T-helper 2 cell treated with Interferon-gamma antibody and Interleukin-4, amounts not matched to agents 100 ng/mL and 5 ng/mL, for 36 hours (primary cell): ENCODE results near the gene RPP25L. TPM values are rescaled to one million over a fixed set of nuclear protein-coding genes. Genes with fewer than 3 reads are reported as not detected.

Experiments used
- intact Hi-C: fragments of 100-400 bp; cut with micrococcal nuclease; formaldehyde crosslinking; loops from one replicate; pipeline ENCODE4 v1.15.1; 2023
- total RNA-seq: library from RNA; stranded (reverse); gene quantifications from 2 replicates; pipeline ENCODE4 v1.2.3, GENCODE V29; 2022

RPP25L gene
- total RNA-seq, 1 donor from 2014 or later: 19.0 TPM

DNA sequence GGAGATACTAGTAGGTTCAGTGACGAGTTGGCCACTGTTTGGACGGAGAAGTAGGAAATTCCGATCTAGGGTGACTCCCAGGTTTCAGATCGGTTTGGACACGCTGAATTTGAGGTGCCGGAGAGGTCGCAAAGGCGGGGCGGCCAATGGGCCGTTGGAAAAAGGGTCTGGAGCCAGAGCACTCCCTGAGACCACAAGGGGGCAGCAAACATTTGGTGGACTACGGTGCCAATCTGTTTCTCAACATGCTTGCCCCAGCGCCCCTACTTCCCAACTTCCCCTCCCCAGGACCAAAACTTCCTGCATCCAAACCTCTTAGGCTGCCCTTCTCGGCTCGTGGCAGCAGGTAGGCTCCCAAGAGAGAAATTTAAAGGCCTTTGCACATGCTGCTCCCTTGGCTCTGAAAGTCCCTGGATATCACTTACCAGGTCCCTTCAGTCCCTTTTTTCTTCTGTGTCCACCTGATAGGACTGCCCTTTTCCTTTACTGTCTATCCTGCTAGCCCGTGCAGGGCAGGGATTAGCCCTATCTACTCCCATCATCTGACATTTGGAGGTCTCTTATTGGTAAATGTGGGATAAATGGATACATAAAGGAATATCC, 992 bp upstream of the RPP25L start:
- intact Hi-C loops: loop anchor here (1.0 to 10.0 kb wide), 9 partner anchors 7 to 1962 kb away; partner anchors contain the start of genes DCTN3, DNAI1, ENHO and FAM219A

DNA sequence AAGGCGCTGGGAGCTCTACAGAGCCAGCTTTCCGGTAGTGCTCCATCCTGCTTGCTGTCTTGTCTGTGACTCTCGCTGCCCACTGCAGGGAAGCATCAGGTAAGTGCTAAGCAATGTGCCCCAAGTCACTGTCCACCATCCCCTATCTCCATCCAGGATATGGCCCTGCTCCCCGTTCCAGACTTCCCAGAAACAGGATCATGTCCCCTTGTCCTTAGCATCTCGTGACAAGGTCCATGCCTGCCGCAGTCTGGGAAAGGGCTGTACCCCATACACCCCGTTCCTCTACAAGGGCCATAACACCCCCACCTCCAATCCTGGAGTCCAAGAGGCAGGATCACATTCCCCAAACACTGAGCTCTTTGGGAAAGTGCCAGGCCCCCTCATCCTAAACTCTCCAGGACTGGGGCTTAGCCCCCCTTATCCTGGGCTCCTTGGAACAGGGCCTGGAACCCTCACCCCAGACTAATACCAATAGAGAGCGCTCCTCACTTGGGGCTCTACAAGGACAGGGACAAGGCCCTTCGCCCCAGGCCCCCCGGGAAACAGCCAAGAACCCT, 566 bp downstream of the RPP25L start:
- intact Hi-C loops: loop anchor here (5.0 to 10.0 kb wide), 3 partner anchors 89 to 1963 kb away; partner anchors contain the start of genes ENHO, KIF24, MELK and NUDT2

DNA sequence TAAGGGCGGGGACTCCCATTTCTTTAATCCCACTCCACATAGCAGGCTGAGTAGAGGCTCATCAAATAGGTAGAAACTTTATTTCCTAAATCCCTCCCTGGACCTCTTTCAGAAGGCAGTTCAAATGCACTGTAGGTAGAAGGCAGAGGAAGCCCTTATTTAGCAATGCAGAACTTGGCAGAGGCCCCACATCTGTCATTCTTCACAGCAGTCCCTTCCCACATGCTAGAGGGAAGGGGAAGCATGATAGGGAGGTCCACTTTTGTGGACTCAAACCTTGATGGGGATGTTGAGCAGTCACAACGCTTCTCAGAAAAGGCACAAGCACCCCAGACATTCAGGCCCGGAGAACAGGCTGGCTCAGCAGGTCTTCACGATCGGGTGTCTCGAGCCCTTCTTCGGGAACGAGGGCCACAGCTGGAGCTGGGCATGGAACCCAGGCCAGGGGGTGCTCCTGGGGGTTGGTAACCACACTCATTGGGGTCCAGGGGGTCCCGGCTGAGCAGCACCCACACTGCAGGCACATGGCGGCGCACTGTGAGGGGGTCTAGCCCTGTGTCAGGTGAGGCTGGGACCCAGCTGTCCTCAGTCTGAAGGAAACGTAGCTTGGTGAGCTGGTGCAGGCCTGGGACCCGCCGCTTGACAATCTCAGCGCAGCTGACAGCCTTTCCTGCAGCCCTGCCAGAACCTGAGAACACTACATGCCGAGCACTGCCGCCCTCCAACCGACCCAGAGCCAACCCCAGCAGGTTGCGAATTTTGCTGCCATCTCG, 1.3 kb downstream of the RPP25L start:
- intact Hi-C loops: loop anchor here (5.0 to 10.0 kb wide), 3 partner anchors 88 to 1964 kb away; partner anchors contain the start of genes ENHO, KIF24, MELK and NUDT2

- intact Hi-C loops: no loop called here
These were observed 4.6 kb downstream of the RPP25L start for GRCh38 chr9:34607331-34607730.

DNA sequence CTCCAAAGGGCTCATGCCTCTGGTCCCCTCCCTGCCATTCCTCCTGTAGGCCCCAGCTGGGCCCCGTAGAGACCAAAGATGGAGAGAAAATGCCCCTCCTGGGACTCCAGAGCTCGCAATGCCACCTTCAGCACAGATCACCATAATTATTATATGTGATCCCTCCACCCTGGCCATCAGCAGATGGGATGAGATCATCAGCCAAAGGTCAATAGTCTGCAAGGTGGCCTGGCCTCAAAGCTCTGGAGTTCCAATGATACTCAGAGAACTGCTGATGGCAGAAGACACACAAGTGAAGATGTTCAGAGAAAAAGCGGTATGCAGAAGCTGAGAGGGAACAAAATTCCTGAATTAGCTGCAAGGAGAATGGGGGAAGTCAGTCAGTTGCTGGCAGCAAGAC, 5.0 kb downstream of the RPP25L start:
- intact Hi-C loops: no loop called here

DNA sequence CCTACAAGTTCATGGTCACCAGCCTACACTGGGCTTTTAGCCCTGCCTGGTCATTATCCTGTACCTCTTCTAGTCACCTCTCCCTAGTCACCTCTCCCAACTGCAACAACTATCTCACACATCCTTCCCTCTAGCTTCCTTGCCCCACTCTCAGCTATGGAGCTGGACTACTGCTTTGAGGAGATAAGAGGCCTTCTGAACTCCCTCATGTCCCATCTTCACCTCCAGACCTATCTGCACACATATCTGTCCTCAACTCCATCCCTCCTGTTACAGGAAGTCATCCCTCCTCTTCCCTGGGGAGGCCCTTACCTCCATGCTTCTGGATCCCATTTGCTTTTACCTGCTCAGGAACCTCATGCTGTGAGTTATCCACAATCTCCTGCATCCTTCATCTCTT, 5.7 kb downstream of the RPP25L start:
- intact Hi-C loops: no loop called here

DNA sequence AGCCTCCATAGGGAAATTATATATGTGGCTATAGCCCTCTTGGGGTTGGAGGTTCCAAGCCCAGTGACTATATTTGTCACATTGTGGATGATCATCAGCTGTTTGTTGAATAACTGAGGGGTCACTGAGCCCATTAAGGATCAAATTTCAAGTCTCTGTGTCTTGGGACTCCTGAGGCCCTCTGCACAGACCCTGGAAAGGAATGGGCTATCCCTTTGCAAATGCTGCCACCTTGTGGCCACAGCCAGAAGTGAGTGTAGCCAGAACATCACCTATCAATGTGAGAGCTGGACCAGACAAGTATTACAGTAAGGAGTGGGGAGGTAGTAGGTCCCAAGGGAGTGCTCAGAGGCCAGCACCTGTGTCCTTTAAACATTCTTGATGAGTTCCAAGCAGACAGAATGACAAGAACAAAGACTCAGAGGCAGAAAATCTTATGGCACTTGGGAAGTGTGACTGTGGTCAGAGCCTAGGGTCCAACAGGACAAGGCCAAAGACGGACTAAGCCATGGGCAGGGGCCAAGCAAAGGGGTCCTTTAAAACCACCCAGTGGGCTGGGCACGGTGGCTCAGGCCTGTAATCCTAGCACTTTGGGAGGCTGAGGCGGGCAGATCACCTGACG, 8.2 kb downstream of the RPP25L start:
- intact Hi-C loops: loop anchor here (1.0 kb wide), 2 partner anchors 9 to 166 kb away; partner anchors contain the start of gene RPP25L

- intact Hi-C loops: no loop called here
These were observed 9.8 kb downstream of the RPP25L start for GRCh38 chr9:34601937-34602573.

GRCh38 chr9:34600908-34601307, 11.0 kb downstream of the RPP25L start:
- intact Hi-C loops: no loop called here

- intact Hi-C loops: loop anchor here (10.0 kb wide), 1 partner anchor 195 kb away; no protein-coding TSS in a partner anchor
These were observed 12.4 kb downstream of the RPP25L start for GRCh38 chr9:34599546-34599945.

- intact Hi-C loops: loop anchor here (10.0 kb wide), 1 partner anchor 189 kb away; no protein-coding TSS in a partner anchor
These were observed 17.7 kb downstream of the RPP25L start for GRCh38 chr9:34594177-34594576.

DNA sequence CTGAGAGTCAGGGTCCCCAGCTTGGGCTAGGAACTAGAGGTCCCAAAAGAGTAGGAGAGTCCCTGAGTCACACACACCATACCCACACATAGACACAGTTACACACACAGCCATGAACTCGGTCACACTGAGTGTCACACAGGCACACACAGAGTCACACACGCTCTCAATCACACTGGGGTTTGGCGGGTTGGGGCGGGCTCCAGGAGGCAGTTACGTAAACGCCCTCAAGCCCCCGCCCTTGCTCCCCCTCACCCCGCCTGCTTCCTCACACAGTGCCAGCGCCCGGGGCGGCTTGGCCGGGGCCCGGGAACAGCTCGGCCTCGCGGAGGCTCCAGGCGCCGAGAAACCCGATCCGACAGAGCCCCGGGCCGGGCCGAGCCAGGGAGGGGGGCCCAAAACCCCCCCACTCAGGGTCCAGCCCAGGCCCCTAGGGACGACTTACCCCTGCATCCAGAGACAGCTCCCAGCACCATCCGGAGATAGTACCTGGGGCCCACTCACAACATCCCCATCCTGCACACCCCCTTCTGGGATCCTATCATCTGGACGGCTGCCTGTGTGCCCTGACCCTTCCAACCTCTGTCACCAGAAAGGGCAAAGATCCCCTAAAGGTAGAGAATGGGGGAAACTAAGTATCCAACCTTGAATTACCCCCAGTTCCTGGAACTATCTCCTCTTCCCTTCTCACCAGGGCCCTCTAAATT, 18.8 kb downstream of the RPP25L start:
- intact Hi-C loops: loop anchor here (10.0 kb wide), 1 partner anchor 188 kb away; no protein-coding TSS in a partner anchor

- intact Hi-C loops: loop anchor here (1.0 to 10.0 kb wide), 4 partner anchors 44 to 187 kb away; no protein-coding TSS in a partner anchor
These were observed 19.7 kb downstream of the RPP25L start for GRCh38 chr9:34591917-34592866.

- intact Hi-C loops: loop anchor here (1.0 to 10.0 kb wide), 4 partner anchors 43 to 187 kb away; no protein-coding TSS in a partner anchor
These were observed 20.5 kb downstream of the RPP25L start for GRCh38 chr9:34591248-34591916.

DNA sequence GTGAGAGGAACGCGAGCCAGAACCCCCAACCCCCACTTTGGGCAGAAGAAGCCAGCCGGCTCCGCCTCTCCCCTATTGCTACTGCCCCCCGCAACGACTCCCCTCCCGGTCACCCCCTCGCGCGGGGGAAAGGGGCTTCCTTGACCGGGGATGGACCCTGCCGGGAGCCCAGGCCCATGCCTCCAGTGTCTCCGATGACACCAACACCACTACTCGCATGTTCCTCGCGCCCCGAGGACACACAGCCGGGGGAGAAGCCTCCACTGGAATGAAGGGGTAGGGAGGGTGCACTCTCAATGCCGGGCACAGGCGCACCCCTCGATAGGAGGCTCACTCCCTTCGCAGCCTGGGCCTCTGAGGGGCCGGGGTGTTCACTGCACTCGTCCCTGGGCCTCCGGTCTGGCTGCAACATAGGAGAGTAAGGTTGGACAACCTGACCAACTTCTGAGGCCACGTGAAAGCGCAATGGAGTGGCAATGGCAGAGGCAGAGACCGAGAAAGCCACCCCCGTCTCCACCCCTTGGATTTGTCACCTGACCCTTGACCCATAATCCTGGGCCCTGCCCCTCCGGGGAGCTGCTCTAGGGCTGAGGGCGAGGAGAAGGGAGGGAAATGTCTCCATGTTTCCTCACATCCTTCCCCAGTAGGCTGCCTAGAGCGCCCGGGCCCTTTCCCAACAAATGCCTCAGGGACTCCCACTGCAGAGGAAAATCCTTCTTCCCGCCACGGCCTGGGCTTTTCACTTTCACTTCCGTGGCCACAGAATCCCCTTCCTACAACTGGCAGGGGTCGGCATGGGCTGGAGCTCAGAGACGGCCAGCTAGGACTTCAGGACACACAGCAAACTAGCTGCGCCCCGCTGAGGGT, 21.3 kb downstream of the RPP25L start:
- intact Hi-C loops: loop anchor here (1.0 to 10.0 kb wide), 4 partner anchors 42 to 186 kb away; no protein-coding TSS in a partner anchor

GRCh38 chr9:34589636-34590380, 22.1 kb downstream of the RPP25L start, which contains the start of gene CNTFR:
TSS of gene CNTFR (minus strand) at chr9:34589724. CDS start at chr9:34568981, 20,743 bp downstream.
- intact Hi-C loops: loop anchor here (10.0 kb wide), 1 partner anchor 185 kb away; no protein-coding TSS in a partner anchor
